Measurements from ENCODE around the gene HSPA13. TPM values are rescaled to one million over a fixed set of nuclear protein-coding genes. Genes with fewer than 3 reads are reported as not detected.

Gene HSPA13
- total RNA-seq, 2 donors from 2014 or later, result 35.0 to 39.7 TPM

Other genes starting within 250 kb of the HSPA13 start
- gene LIPI, start 172.2 kb downstream of the HSPA13 start, total RNA-seq, result not detected
- 10 to 100 TPM in 1 of 2 donors, 1 to 10 TPM in 1; 5.4 to 13.5 TPM for gene RBM11, start 167.0 kb downstream of the HSPA13 start, total RNA-seq
- gene SAMSN1, start 163.2 kb upstream of the HSPA13 start, total RNA-seq, result 1 to 10 TPM in 1 of 2 donors, not detected in 1; 1.4 TPM

All from endodermal cell (in vitro differentiated cells).